Muscle of leg (tissue), 11 donors: ENCODE data around the gene SLITRK3. TPM values are rescaled to one million over a fixed set of nuclear protein-coding genes. Genes with fewer than 3 reads are reported as not detected.
A peak's percentile ranks its signal among the peaks of the same experiment; 100 is the strongest.

ENCODE experiments used
- DNase-seq: peaks from one replicate; pipeline ENCODE4 v3.0.0; 2013
- H3K27ac ChIP-seq: one replicate; pipeline ENCODE4 v1.5.1; 2013; ENCODE audit warnings: mild to moderate bottlenecking, low read length, control low read depth
- H3K27me3 ChIP-seq: one replicate; pipeline ENCODE4 v1.6.1; 2013; ENCODE audit warnings: low read length; ENCODE audit not compliant: control insufficient read depth, insufficient read depth
- H3K36me3 ChIP-seq: one replicate; pipeline ENCODE4 v1.6.1; 2013; ENCODE audit warnings: low read length; ENCODE audit not compliant: control insufficient read depth, insufficient read depth
- H3K4me1 ChIP-seq: one replicate; pipeline ENCODE4 v1.6.1; 2013; ENCODE audit warnings: low read length; ENCODE audit not compliant: control insufficient read depth, insufficient read depth
- H3K4me3 ChIP-seq: one replicate; pipeline ENCODE4 v1.5.1; 2013; ENCODE audit warnings: low read length, control low read depth
- H3K9me3 ChIP-seq: replicated peaks from 2 replicates; pipeline ENCODE4 v1.6.1; 2013; ENCODE audit warnings: low read depth, low read length; ENCODE audit not compliant: control insufficient read depth
- WGBS: methylation state at CpG from one replicate; pipeline ENCODE4 v1.1.5; 2013; ENCODE audit warnings: missing lambda C conversion rate; ENCODE audit not compliant: insufficient coverage; 5-methylcytosine and 5-hydroxymethylcytosine counted together
- polyA plus RNA-seq, 8 donors: library from polyadenylated mRNA; unstranded; fragments of 120-200 nt; gene quantifications; one replicate each; pipeline versions ENCODE4 v1.2.1 to v1.2.3, GENCODE V29; 2013; ENCODE audit warnings: inconsistent platforms in 1 of 8, low replicate concordance in 1 of 8; ENCODE audit not compliant: insufficient read length in 8 of 8, insufficient read depth in 1 of 8
- total RNA-seq: library from RNA; stranded (reverse); fragments of 120-200 nt; gene quantifications from one replicate; pipeline ENCODE4 v1.2.4, GENCODE V29; 2013

SLITRK3 gene
- total and polyA plus RNA-seq, 9 donors, result 0.27 to 3.5 (median 0.98) TPM

GRCh38 chr3:165193366-165194254 lies 2.6 kb downstream of the SLITRK3 start:
- Histone ChIP-seq H3K4me1 (peaks cover 33% of the 10 kb centered on the region), H3K36me3 (no peaks in the 10 kb centered on the region), H3K4me3 (peak overlapping the region; percentile 31), H3K27me3 (peaks cover 49% of the 10 kb centered on the region), H3K9me3 (no peaks in the 10 kb centered on the region), H3K27ac (no peak overlapping the region)
- 3% methylated on average over 7 of the region's 18 CpGs for WGBS
- peak; percentile 28 for DNase-seq

- no peaks in the 10 kb centered on the region for H3K9me3 ChIP-seq
- no peaks in the 10 kb centered on the region for H3K36me3 ChIP-seq
- no peak overlapping the region for H3K27ac ChIP-seq
- peak; percentile 39 for DNase-seq
- peaks cover 49% of the 10 kb centered on the region for H3K27me3 ChIP-seq
- WGBS, result 2% methylated on average over 12 of the region's 14 CpGs
- peak overlapping the region; percentile 31 for H3K4me3 ChIP-seq
- peaks cover 33% of the 10 kb centered on the region for H3K4me1 ChIP-seq
These were observed 3.5 kb downstream of the SLITRK3 start for GRCh38 chr3:165192610-165193192.

- Histone ChIP-seq H3K9me3 (no peaks in the 10 kb centered on the region), H3K4me1 (peaks cover 28% of the 10 kb centered on the region), H3K4me3 (no peak overlapping the region), H3K27me3 (peaks cover 41% of the 10 kb centered on the region), H3K36me3 (no peaks in the 10 kb centered on the region), H3K27ac (no peak overlapping the region)
- no peak for DNase-seq
- WGBS, result no CpG with 5 or more reads among the region's 3 CpGs
These were observed 4.7 kb downstream of the SLITRK3 start for GRCh38 chr3:165191491-165191890.

GRCh38 chr3:165188452-165188851 lies 7.7 kb downstream of the SLITRK3 start:
- peaks cover 8% of the 10 kb centered on the region for H3K4me1 ChIP-seq
- WGBS, result 92% methylated on average over 5 of the region's 12 CpGs
- H3K9me3 ChIP-seq, result no peaks in the 10 kb centered on the region
- no peak overlapping the region for H3K27ac ChIP-seq
- H3K4me3 ChIP-seq, result no peak overlapping the region
- no peak for DNase-seq
- peaks cover 11% of the 10 kb centered on the region for H3K27me3 ChIP-seq
- no peaks in the 10 kb centered on the region for H3K36me3 ChIP-seq

- no peaks in the 10 kb centered on the region for H3K36me3 ChIP-seq
- DNase-seq, result peak; percentile 64
- no peak overlapping the region for H3K4me3 ChIP-seq
- 0% methylated on average over 2 of the region's 8 CpGs for WGBS
- no peaks in the 10 kb centered on the region for H3K27me3 ChIP-seq
- H3K27ac ChIP-seq, result no peak overlapping the region
- H3K4me1 ChIP-seq, result no peaks in the 10 kb centered on the region
- H3K9me3 ChIP-seq, result no peaks in the 10 kb centered on the region
These were observed 10.4 kb downstream of the SLITRK3 start for GRCh38 chr3:165185707-165186327.

- H3K36me3 ChIP-seq, result no peaks in the 10 kb centered on the region
- no peak overlapping the region for H3K27ac ChIP-seq
- no peaks in the 10 kb centered on the region for H3K27me3 ChIP-seq
- WGBS, result 60% methylated on average over 1 of the region's 1 CpG
- no peaks in the 10 kb centered on the region for H3K9me3 ChIP-seq
- no peak overlapping the region for H3K4me3 ChIP-seq
- no peaks in the 10 kb centered on the region for H3K4me1 ChIP-seq
- no peak for DNase-seq
These were observed 14.6 kb downstream of the SLITRK3 start for GRCh38 chr3:165181556-165181955.

- H3K9me3 ChIP-seq, result no peaks in the 10 kb centered on the region
- no CpG with 5 or more reads among the region's 3 CpGs for WGBS
- H3K4me1 ChIP-seq, result no peaks in the 10 kb centered on the region
- H3K27ac ChIP-seq, result no peak overlapping the region
- no peaks in the 10 kb centered on the region for H3K27me3 ChIP-seq
- H3K4me3 ChIP-seq, result no peak overlapping the region
- DNase-seq, result no peak
- no peaks in the 10 kb centered on the region for H3K36me3 ChIP-seq
These were observed 25.9 kb downstream of the SLITRK3 start for GRCh38 chr3:165170236-165170635.

GRCh38 chr3:165169368-165169767 lies 26.8 kb downstream of the SLITRK3 start:
- H3K9me3 ChIP-seq, result no peaks in the 10 kb centered on the region
- H3K27me3 ChIP-seq, result no peaks in the 10 kb centered on the region
- no peak overlapping the region for H3K27ac ChIP-seq
- no peaks in the 10 kb centered on the region for H3K4me1 ChIP-seq
- H3K36me3 ChIP-seq, result no peaks in the 10 kb centered on the region
- no peak overlapping the region for H3K4me3 ChIP-seq
- no peak for DNase-seq
- WGBS, result 91% methylated on average over 6 of the region's 6 CpGs

GRCh38 chr3:165162883-165163282 lies 33.3 kb downstream of the SLITRK3 start:
- H3K4me3 ChIP-seq, result no peak overlapping the region
- no peak overlapping the region for H3K27ac ChIP-seq
- H3K9me3 ChIP-seq, result no peaks in the 10 kb centered on the region
- no peaks in the 10 kb centered on the region for H3K36me3 ChIP-seq
- no peaks in the 10 kb centered on the region for H3K27me3 ChIP-seq
- H3K4me1 ChIP-seq, result no peaks in the 10 kb centered on the region
- no peak for DNase-seq
- no CpG with 5 or more reads among the region's 1 CpG for WGBS

- no peak for DNase-seq
- Histone ChIP-seq H3K27me3 (no peaks in the 10 kb centered on the region), H3K4me3 (no peak overlapping the region), H3K9me3 (no peaks in the 10 kb centered on the region), H3K4me1 (no peaks in the 10 kb centered on the region), H3K36me3 (no peaks in the 10 kb centered on the region), H3K27ac (no peak overlapping the region)
- no CpG with 5 or more reads among the region's 1 CpG for WGBS
These were observed 36.3 kb downstream of the SLITRK3 start for GRCh38 chr3:165159760-165160421.
